GM21381 (cell line): Measurements from ENCODE around the gene PODXL2.
"Not testable (repeated sequence)": the region's sequence is repeated elsewhere in the genome, so short reads cannot be mapped to it uniquely, and the experiment has no call there.

Source experiments
- ATAC-seq: cut with Tn5 transposase; IDR thresholded peaks from one replicate; pipeline ENCODE4 v1.9.1; 2021; ENCODE audit warnings: mild to moderate bottlenecking, moderate library complexity; ENCODE audit not compliant: unreplicated experiment

Gene PODXL2

GRCh38 chr3:127654993-127655392 is 26.0 kb downstream of the PODXL2 start:
- not testable (repeated sequence) for ATAC-seq

- ATAC-seq, result no peak
These were observed 26.7 kb downstream of the PODXL2 start for GRCh38 chr3:127655641-127656040.

- no peak for ATAC-seq
These were observed 27.9 kb downstream of the PODXL2 start for GRCh38 chr3:127656906-127657305.

- no peak for ATAC-seq
These were observed 29.2 kb downstream of the PODXL2 start for GRCh38 chr3:127658234-127658633.

- ATAC-seq, result no peak
These were observed 31.8 kb downstream of the PODXL2 start for GRCh38 chr3:127660621-127661251.

GRCh38 chr3:127661600-127661999 is 32.6 kb downstream of the PODXL2 start:
- ATAC-seq, result no peak

GRCh38 chr3:127662001-127662469 is 33.0 kb downstream of the PODXL2 start:
- ATAC-seq, result no peak

- ATAC-seq, result no peak
These were observed 34.2 kb downstream of the PODXL2 start for GRCh38 chr3:127663151-127663550.

GRCh38 chr3:127665165-127665564 is 36.2 kb downstream of the PODXL2 start:
- no peak for ATAC-seq

- ATAC-seq, result no peak
These were observed 36.6 kb downstream of the PODXL2 start for GRCh38 chr3:127665586-127665985.

- ATAC-seq, result no peak
These were observed 37.7 kb downstream of the PODXL2 start for GRCh38 chr3:127666676-127667075.

- ATAC-seq, result no peak
These were observed 38.2 kb downstream of the PODXL2 start for GRCh38 chr3:127667119-127667681.

- no peak for ATAC-seq
These were observed 39.9 kb downstream of the PODXL2 start for GRCh38 chr3:127668906-127669305.

GRCh38 chr3:127669541-127670228 is 40.7 kb downstream of the PODXL2 start:
- ATAC-seq, result no peak

- ATAC-seq, result no peak
These were observed 41.2 kb downstream of the PODXL2 start for GRCh38 chr3:127670229-127670559.

GRCh38 chr3:127670761-127671522 is 42.0 kb downstream of the PODXL2 start:
- no peak for ATAC-seq

- ATAC-seq, result peak; percentile 18
These were observed 42.8 kb downstream of the PODXL2 start for GRCh38 chr3:127671523-127672428.

GRCh38 chr3:127672429-127673190 is 43.6 kb downstream of the PODXL2 start, which contains the start of gene ABTB1:
Gene ABTB1, plus strand, starts transcription at chr3:127672952. Its CDS starts 74 bp downstream, at chr3:127673026.
- ATAC-seq, result peak; percentile 72

GRCh38 chr3:127673191-127674100 is 44.5 kb downstream of the PODXL2 start:
- ATAC-seq, result peak; percentile 32
